A549 (cell line): ENCODE data around the gene KRTAP4-2.

ENCODE experiments used
- CHD4 ChIP-seq: fragments of 200-600 bp; sonication (generic); IDR thresholded peaks from 2 replicates; pipeline ENCODE4 v1.6.1; 2016; ENCODE audit warnings: antibody characterized with exemption, mild to moderate bottlenecking, borderline replicate concordance
- CTCF ChIP-seq: fragments of >200 bp; sonication (Bioruptor Twin); formaldehyde crosslinking; IDR thresholded peaks from 3 replicates; pipeline ENCODE4 v1.5.1; 2016
- EP300 ChIP-seq, 2 experiments: fragments of >200 bp; sonication (Bioruptor Twin); formaldehyde crosslinking; IDR thresholded peaks; 2 replicates in 1 of 2; 3 replicates in 1 of 2; pipeline ENCODE4 v1.6.1; 2016 to 2017
- HOXA7 ChIP-seq: fragments of 250-450 bp; sonication (Bioruptor Pico); IDR thresholded peaks from 2 replicates; pipeline ENCODE4 v1.5.0; 2020; ENCODE audit warnings: mild to moderate bottlenecking, moderate library complexity
- JUN ChIP-seq, 2 experiments: fragments of >200 bp; sonication (Bioruptor Twin); formaldehyde crosslinking; IDR thresholded peaks; 2 replicates in 1 of 2; 3 replicates in 1 of 2; pipeline ENCODE4 v1.6.1; 2016 to 2017
- MAX ChIP-seq: IDR thresholded peaks from 2 replicates; pipeline ENCODE4 v1.6.1; 2012
- MAZ ChIP-seq: fragments of 150-350 bp; IDR thresholded peaks from 2 replicates; pipeline ENCODE4 v1.6.1; 2014; ENCODE audit warnings: antibody characterized with exemption, low read depth, low read length, borderline replicate concordance
- POLR2A ChIP-seq: IDR thresholded peaks from 2 replicates; pipeline ENCODE4 v1.6.1; 2012; ENCODE audit warnings: mild to moderate bottlenecking, low read length
- RCOR1 ChIP-seq: fragments of 150-350 bp; IDR thresholded peaks from 2 replicates; pipeline ENCODE4 v1.6.1; 2014; ENCODE audit warnings: antibody characterized with exemption, low read length, low read depth
- REST ChIP-seq: fragments of 200-600 bp; sonication (generic); IDR thresholded peaks from 2 replicates; pipeline ENCODE4 v1.6.1; 2016; ENCODE audit warnings: antibody characterized with exemption, mild to moderate bottlenecking, moderate library complexity
- RFX5 ChIP-seq: fragments of 450-650 bp; IDR thresholded peaks from 2 replicates; pipeline ENCODE4 v1.7.1; 2014; ENCODE audit warnings: antibody characterized with exemption, mild to moderate bottlenecking, moderate library complexity
- TP53 ChIP-seq: fragments of 250-450 bp; sonication (Bioruptor Pico); IDR thresholded peaks from 2 replicates; pipeline ENCODE4 v1.5.0; 2021; ENCODE audit warnings: mild to moderate bottlenecking, moderate library complexity
- TF ChIP-seq, protein P1 (sequence below): fragments of 450-650 bp; IDR thresholded peaks from 2 replicates; pipeline ENCODE4 v1.6.1; 2014; ENCODE audit warnings: antibody characterized with exemption

DNA sequence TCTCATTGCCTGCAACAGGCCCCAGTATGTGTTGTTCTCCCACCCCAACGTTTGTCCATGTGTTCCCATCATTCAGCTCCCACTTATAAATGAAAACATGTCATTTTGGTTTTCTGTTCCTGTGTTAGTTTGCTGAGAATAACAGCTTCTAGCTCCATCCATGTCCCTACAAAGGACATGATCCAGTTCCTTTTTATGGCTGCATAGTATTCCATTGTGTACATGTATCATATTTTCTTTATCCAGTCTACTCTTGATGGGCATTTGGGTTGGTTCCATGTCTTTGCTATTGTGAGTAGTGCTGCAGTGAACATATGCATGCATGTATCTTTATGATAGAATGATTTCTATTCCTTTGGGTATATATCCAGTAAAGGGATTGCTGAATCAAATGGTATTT is 37.7 kb upstream of the KRTAP4-2 start:
- no peak for TF ChIP-seq JUN (IDR thresholded peaks at IDR 0.05)
- no peak for TF ChIP-seq POLR2A
- TF ChIP-seq MAZ = no peak
- TF ChIP-seq RCOR1 = no peak
- TF ChIP-seq EP300 (IDR thresholded peaks at IDR 0.05) = no peak
- TF ChIP-seq CTCF = no peak
- no peak for TF ChIP-seq TP53 (CRISPR knock-in tag)
- TF ChIP-seq, protein P1, sequence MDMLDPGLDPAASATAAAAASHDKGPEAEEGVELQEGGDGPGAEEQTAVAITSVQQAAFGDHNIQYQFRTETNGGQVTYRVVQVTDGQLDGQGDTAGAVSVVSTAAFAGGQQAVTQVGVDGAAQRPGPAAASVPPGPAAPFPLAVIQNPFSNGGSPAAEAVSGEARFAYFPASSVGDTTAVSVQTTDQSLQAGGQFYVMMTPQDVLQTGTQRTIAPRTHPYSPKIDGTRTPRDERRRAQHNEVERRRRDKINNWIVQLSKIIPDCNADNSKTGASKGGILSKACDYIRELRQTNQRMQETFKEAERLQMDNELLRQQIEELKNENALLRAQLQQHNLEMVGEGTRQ = no peak
- no peak for TF ChIP-seq HOXA7
- TF ChIP-seq RFX5 = no peak
- no peak for TF ChIP-seq REST
- TF ChIP-seq MAX = no peak
- no peak for TF ChIP-seq CHD4
